Ascending aorta (tissue), 2 donors: ENCODE data around the gene C17orf50. TPM values are rescaled to one million over a fixed set of nuclear protein-coding genes. Genes with fewer than 3 reads are reported as not detected.
"Not testable (repeated sequence)": the region's sequence is repeated elsewhere in the genome, so short reads cannot be mapped to it uniquely, and the experiment has no call there.

ENCODE experiments used
- DNase-seq, 2 donors: peaks; one replicate each; pipeline ENCODE4 v3.0.0-alpha.2; 2019; ENCODE audit warnings: low spot score in 2 of 2
- H3K27ac ChIP-seq, 2 donors: fragments of 200-600 bp; sonication (generic); one replicate each; pipeline ENCODE4 v1.5.1; 2016 to 2017; ENCODE audit warnings: mild to moderate bottlenecking in 1 of 2
- H3K27me3 ChIP-seq: fragments of 200-600 bp; sonication (generic); one replicate; pipeline ENCODE4 v1.5.1; 2017
- H3K36me3 ChIP-seq, 2 donors: fragments of 200-600 bp; sonication (generic); one replicate each; pipeline ENCODE4 v1.5.1; 2016
- H3K4me1 ChIP-seq, 2 donors: fragments of 200-600 bp; sonication (generic); one replicate each; pipeline ENCODE4 v1.5.1; 2016 to 2017; ENCODE audit warnings: mild to moderate bottlenecking in 1 of 2
- H3K4me3 ChIP-seq, 2 donors: fragments of 200-600 bp; sonication (generic); one replicate each; pipeline ENCODE4 v1.5.1; 2016 to 2017; ENCODE audit warnings: mild to moderate bottlenecking in 1 of 2
- H3K9me3 ChIP-seq, 2 donors: fragments of 200-600 bp; sonication (generic); one replicate each; pipeline ENCODE4 v1.5.1; 2016
- intact Hi-C: fragments of 100-400 bp; cut with DNase I; formaldehyde crosslinking; loops from one replicate; pipeline ENCODE4 v1.15.1; 2023
- total RNA-seq: library from RNA; depleted of rRNA; stranded (reverse); fragments of >200 nt; gene quantifications from one replicate; pipeline ENCODE4 v1.1.0, GENCODE V29; 2016
- TF ChIP-seq, protein P1 (sequence below), 3 experiments: fragments of 200-600 bp in 2 of 3; fragments of 450-650 bp in 1 of 3; sonication (generic) in 2 of 3; IDR thresholded peaks; one replicate each; pipeline ENCODE4 v1.5.1; 2016 to 2019; ENCODE audit warnings: antibody characterized with exemption in 3 of 3, mild to moderate bottlenecking in 1 of 3, moderate library complexity in 1 of 3

Gene C17orf50
- total RNA-seq, 1 donor from 2014 or later, result not detected

DNA sequence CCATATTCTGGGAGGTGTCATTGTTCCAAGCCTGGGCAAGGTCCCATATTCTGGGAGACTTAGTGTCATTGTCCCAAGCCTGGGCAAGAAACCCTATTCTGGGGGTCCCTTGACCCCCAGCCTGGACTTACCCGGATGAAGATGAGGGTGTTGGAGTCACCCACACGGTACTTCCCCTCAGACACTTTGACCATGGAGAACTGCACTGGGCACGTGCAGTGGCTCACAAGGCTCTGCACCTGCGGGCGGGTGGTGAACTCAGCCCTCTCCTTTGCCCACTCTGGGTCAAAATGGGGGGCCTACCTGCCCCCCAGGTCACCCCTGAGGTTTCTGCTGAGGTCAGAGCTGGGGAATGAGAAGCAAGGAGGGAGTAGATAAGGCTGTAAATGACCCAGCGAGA is 11.7 kb upstream of the C17orf50 start:
- no peaks in the 10 kb centered on the region for H3K9me3 ChIP-seq
- no peak overlapping the region for H3K27ac ChIP-seq
- intact Hi-C loops, result loop anchor here (5.0 kb wide), 1 partner anchor 87 kb away; no protein-coding TSS in a partner anchor
- DNase-seq, result no peak
- H3K4me1 ChIP-seq, result peaks cover 0 to 5% of the 10 kb centered on the region in 2 donors
- H3K36me3 ChIP-seq, result no peaks in the 10 kb centered on the region
- TF ChIP-seq, protein P1, sequence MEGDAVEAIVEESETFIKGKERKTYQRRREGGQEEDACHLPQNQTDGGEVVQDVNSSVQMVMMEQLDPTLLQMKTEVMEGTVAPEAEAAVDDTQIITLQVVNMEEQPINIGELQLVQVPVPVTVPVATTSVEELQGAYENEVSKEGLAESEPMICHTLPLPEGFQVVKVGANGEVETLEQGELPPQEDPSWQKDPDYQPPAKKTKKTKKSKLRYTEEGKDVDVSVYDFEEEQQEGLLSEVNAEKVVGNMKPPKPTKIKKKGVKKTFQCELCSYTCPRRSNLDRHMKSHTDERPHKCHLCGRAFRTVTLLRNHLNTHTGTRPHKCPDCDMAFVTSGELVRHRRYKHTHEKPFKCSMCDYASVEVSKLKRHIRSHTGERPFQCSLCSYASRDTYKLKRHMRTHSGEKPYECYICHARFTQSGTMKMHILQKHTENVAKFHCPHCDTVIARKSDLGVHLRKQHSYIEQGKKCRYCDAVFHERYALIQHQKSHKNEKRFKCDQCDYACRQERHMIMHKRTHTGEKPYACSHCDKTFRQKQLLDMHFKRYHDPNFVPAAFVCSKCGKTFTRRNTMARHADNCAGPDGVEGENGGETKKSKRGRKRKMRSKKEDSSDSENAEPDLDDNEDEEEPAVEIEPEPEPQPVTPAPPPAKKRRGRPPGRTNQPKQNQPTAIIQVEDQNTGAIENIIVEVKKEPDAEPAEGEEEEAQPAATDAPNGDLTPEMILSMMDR (IDR thresholded peaks at IDR 0.05), result no peak
- H3K4me3 ChIP-seq, result no peak overlapping the region
- peaks cover 3% of the 10 kb centered on the region for H3K27me3 ChIP-seq

DNA sequence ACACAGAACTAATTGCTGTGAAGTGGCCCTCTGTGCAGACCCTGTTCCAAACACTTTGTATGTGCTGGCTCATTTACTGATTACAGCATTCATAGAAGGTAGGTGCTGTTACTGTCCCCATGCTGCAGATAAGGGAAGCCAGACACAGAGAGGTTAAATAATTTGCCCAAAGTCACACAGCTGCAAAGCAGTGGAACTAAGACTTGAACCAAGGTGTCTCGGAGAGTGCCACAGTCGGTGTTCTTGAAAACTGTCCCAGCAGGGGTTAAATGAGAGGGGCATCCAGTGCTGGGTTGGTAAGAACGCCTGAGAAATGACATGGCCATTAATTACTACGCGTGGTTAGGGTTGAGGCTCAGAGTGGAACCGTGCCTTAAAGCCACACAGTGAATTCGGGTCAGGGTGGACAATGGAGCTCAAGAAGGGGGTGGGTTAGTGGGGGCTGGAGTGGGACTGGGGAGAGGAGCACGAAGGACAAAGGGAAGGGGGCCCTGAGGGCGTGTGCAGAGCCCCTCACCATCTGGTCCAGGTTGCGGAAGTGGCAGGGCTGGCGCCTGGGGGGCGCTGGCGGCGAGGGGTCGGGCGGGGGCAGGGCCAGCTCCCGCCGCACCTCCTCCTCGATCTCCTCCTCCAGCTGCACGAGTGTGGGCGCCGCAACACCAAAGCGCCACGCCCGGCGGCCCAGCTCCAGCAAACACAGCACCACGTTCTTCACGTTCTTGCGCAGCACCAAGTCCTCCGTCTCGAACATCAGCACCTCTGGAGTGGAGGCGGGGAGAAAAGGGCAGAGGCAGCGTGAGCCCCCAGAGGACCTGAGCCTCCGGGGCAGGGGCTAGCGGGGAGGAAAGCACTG is 10.9 kb upstream of the C17orf50 start:
- no peaks in the 10 kb centered on the region for H3K36me3 ChIP-seq
- H3K9me3 ChIP-seq, result no peaks in the 10 kb centered on the region
- H3K27me3 ChIP-seq, result no peaks in the 10 kb centered on the region
- intact Hi-C loops, result loop anchor here (5.0 kb wide), 1 partner anchor 87 kb away; no protein-coding TSS in a partner anchor
- H3K27ac ChIP-seq, result no peak overlapping the region
- no peak for DNase-seq
- TF ChIP-seq, protein P1 (IDR thresholded peaks at IDR 0.05), result no peak
- no peak overlapping the region for H3K4me3 ChIP-seq
- H3K4me1 ChIP-seq, result peaks cover 0 to 5% of the 10 kb centered on the region in 2 donors

DNA sequence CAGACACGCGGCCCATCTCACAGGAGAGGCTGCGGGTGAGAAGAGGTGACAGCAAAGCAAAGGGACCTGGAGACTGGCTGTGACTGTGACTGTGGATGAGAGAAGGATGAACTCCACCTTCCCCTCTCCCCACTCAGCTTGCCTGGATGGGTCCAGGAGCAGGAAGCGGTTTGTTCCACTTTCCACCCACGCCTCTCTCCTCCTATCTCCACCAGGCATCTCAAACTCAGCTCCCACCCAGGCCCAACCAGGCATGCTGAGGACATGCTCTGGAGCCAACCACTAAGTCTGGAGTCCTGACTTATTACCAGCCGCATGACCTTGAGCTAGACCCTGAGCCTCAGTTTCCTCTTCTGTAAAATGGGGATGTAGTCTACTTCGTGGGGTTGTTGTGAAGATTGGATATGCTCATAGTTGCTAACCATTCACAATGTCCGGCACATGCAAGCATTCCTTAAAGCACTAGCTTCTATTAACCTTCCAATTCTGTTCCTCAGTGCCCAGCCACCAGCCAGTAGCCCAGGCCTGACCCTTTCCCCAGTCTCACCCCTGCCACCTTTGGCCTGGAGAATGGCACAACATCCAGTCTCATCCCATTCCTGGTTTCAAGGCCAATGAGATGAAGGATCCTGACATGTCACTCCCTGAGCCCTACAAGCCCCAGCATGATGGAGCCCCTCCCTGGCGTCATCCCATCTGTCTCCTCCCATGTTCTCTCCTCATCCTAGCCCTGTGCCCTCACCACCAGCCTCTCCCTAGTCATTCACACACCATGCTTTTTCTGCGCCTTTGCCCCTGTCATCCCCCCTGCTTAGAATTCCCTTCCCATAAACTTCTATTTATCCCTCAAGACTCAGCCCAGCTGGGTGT is 9.9 kb upstream of the C17orf50 start:
- Histone ChIP-seq H3K9me3 (no peaks in the 10 kb centered on the region), H3K4me1 (peaks cover 0 to 5% of the 10 kb centered on the region in 2 donors), H3K27ac (no peak overlapping the region), H3K27me3 (no peaks in the 10 kb centered on the region), H3K4me3 (no peak overlapping the region), H3K36me3 (no peaks in the 10 kb centered on the region)
- intact Hi-C loops, result no loop called here
- DNase-seq, result no peak
- TF ChIP-seq, protein P1 (IDR thresholded peaks at IDR 0.05), result no peak

- H3K4me3 ChIP-seq, H3K4me1 ChIP-seq, H3K27me3 ChIP-seq, H3K36me3 ChIP-seq, H3K9me3 ChIP-seq, DNase-seq, H3K27ac ChIP-seq, intact Hi-C loops: not testable (repeated sequence)
Measured at GRCh38 chr17:35751541-35751940, 9.1 kb upstream of the C17orf50 start.

- Histone ChIP-seq H3K36me3 (no peaks in the 10 kb centered on the region), H3K4me3 (no peak overlapping the region), H3K27ac (no peak overlapping the region), H3K27me3 (no peaks in the 10 kb centered on the region), H3K9me3 (no peaks in the 10 kb centered on the region), H3K4me1 (peaks cover 0 to 5% of the 10 kb centered on the region in 2 donors)
- TF ChIP-seq, protein P1 (IDR thresholded peaks at IDR 0.05), result no peak
- DNase-seq, result no peak
- intact Hi-C loops, result no loop called here
Measured at GRCh38 chr17:35752471-35752870, 8.2 kb upstream of the C17orf50 start.
